Erythroblast (primary cell): ENCODE data around the gene PTPRN2.
"Not testable (repeated sequence)": the region's sequence is repeated elsewhere in the genome, so short reads cannot be mapped to it uniquely, and the experiment has no call there.

Source experiments
- DNase-seq, 2 experiments: peaks; one replicate each; lab custom pipeline; 2025; lab: John Stamatoyannopoulos, UW
- GATA1 ChIP-seq: IDR thresholded peaks from 2 replicates; pipeline ENCODE4 v1.6.1; 2011; ENCODE audit warnings: low read depth, mild to moderate bottlenecking, control low read depth, low read length, moderate library complexity
- POLR2A ChIP-seq: IDR thresholded peaks from 2 replicates; pipeline ENCODE4 v1.6.1; 2011; ENCODE audit warnings: mild to moderate bottlenecking, low read length

The PTPRN2 gene

DNA sequence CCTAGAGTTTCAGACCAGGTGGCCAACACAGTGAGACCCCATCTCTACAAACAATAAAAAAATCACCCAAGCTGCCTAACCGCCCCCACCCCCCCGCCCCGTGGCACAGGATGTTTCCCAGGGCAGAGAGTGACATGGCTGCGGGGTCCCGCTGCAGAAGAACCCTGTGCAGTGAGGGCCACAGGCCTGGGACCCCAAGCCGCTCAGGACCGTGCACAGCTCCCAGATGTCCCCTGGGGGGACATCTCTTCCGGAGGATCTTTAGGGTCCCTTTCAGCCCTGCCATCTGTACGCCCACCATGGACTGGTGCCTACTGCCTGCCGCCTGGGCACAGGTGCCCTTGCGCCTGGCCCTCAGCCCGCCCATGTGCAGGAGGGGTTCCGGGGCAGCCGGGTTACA is 877.2 kb downstream of the PTPRN2 start:
- TF ChIP-seq GATA1: no peak
- TF ChIP-seq POLR2A: no peak
- no peak for DNase-seq

DNA sequence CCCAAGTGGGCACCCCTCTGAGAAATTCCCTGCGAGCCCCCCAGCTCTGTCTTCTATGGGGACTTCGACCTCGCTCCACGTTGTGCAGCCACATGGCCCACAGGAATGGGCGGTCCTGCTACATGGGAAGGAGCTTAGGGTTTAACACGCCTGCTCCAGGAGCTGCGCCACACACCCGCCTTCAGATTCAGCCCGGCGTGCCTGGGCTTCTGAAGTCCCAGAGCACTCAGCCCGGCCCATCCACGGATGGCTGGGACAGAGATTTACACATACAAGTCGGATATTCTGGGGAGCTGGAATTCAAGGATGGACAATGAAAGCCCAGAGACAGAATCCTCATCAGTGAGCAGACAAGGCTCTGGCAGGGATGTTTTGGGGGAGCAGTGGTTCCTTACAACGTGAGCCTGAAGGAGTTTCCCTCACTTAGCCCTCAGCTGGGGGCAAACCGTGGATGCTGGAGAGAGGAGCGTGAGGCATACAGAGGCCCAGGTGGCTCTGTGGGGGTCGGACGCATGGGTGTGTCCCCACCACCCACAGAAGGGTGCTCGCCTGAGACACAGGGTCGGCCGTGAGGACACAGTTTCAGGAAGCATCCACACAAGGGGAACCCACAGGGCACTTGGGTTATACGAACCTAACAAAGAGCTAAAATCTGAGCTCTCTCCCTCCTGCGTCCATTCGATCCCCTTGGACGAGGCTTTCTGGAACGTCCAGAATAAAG is 877.9 kb downstream of the PTPRN2 start:
- no peak for DNase-seq
- no peak for TF ChIP-seq GATA1
- TF ChIP-seq POLR2A: no peak

DNA sequence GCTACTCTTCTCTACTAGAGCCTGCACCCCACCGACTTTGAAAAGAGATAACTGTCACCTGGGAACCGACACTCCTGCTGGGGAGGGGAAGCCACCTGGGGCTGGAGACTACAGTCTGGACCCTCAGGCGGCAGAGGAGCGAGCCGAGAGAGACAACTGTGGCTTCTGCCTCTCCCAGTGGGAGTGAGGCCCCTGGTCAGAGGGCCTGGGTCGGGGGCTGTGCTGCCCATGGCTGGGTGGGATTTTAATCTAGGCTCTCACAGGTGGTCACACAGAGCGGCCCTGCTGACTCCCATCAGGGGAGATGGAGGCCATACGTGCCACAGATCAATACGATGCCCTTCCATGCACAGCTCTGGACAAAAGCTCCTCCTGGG is 878.7 kb downstream of the PTPRN2 start:
- no peak for DNase-seq

DNA sequence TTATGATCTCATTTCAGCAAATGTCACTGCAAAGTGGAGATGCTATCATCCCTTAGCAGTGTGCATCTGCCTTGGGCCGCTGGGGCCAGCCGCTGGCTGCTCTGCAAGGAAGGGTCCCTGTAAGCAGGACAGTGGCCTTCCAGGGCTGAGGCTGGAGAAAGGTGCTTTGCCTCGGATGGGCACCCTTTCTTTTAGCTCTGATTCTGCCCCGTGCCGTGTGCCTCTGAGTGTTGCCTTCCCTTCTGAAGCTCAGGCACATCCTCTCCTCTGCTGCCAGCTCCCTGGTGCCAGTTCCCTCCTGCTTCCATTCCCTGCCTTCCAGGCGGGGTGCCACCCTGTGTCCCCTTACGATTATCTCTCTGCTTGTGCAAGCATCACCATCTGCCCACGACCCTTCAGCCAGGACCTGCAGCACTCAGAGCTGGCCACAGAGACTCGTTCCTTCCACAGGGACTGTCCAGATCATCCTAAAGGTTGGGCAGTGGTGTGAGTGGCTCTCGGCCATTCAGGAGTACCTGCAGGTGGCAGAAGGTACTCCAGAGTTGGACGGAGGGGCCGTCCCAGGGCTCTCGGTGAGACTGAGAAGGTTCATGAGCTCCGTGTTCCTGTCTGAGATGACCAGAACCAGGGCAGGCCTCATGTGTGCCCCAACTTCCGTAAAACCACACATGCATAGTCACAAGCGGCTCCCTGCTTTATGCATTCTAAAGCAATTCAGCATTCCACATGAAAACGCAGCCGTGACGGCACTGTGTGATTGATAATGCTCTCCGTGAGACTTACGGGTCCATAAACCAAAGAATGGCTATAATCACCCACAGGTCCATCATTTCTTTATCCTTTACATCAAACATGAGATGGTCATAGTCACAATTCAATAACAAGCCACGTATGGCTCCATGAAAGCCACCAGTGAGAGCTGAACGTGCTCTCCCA is 879.4 kb downstream of the PTPRN2 start:
- no peak for DNase-seq

More for the DNA sequence above, 878.7 kb downstream of the PTPRN2 start:
- TF ChIP-seq POLR2A (no peak), GATA1 (no peak)

DNA sequence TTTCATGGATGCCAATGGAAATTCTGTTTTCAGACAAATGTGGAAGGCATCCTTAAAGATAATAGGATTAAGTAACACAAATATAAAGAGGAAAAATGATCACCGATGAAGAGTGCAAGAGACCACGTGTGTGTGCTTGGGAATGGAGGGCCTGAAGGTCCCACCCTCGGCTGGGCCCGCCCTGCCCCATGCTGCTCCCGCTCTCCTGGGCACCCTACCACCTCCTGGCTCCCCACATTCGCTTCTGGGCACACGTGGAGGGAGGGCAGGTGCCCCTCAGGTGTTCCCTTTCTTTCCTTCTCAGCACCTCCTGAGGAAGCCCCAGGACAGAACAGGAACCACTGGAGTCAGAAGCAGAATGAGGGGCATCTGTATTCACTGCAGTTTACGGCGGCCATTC is 883.3 kb downstream of the PTPRN2 start:
- no peak for DNase-seq

More for the DNA sequence above, 879.4 kb downstream of the PTPRN2 start:
- TF ChIP-seq POLR2A (no peak), GATA1 (no peak)

DNA sequence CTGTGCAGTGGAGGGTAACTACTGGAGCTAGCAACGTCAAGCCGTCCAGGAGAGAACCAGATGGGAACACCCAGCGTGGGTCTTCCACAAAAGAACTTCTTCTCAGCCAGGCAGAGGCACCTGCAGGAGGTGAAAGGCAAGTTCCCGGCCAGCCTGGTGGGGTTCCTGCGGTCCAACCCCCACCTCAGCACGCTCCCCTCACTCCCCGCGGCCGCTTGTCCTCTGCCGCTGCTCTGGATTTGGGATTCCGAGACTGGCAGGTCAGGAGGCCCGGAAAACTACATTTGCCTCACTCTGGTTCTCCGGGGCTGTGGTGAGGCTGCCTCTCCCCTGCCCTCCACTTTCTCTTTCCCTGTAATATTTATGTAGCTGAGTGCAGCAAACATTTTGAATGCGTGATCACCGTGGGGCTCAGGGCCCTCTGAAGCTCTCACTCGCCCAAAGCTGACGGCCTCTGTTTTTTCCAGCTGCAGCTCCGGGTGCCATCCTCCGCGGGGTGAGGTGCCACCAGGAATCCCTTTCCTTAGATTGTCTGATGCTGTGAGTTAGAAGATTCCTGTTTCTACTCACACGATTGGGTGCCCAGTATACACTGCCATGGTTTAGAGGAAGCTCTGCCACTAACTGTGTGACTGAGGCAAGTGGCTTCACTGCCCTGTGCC is 884.0 kb downstream of the PTPRN2 start:
- DNase-seq: no peak
- TF ChIP-seq POLR2A: no peak
- TF ChIP-seq GATA1: no peak

More for the DNA sequence above, 883.3 kb downstream of the PTPRN2 start:
- no peak for TF ChIP-seq GATA1
- no peak for TF ChIP-seq POLR2A

DNA sequence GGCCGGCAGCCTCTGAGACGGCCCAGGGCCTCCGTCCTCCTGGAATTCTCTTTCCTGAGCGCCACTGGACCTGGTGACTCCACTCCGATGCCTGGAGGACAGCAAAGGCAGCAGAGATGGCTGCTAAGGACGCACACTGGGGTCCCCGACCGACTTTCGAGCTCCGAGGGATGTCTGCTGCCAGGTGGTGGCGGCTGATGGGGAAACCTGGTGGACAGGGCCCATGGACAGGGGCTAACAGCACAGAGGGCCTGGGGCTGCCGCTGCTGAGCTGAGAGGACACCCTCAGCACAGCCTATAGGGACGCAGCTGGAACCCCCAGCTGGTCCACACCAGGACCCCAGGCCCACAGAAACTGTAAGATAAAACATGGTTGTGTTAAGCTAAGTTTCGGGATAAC is 884.5 kb downstream of the PTPRN2 start:
- TF ChIP-seq POLR2A (no peak), GATA1 (no peak)
- DNase-seq: no peak

DNA sequence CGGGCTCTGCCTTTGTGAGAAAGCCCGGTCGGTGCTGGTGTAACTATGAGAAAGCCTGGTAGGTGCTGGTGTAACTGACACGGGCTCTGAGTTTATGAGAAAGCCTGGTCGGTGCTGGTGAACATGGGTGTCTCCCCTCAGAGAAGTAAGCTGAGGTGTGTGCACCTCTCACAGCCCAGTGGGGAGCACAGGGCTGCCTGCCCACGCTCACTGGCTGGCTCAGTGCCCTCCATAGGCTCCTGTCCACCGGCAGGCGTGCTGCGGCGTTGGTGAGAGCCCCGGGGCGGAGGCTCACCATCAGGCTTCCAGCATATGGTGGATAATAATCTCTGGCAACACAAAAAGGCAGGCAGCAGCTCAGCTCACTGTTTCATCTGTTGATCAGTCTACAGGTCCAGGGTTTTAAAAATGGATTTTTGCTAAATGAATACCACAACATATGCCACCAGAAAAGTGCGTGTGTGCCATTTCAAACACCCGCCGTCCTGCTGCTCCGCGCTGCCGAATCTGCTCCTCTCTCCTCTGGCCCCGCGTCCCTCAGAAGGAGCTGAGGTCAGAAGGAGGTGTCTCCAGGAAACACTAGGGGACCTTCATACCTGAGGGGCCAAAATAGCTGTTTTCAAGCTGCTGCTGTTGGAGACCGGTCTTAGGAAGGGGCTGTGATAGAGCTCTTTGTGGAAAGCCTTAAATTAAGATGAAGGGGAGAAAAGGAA is 885.2 kb downstream of the PTPRN2 start:
- TF ChIP-seq GATA1 (no peak), POLR2A (no peak)
- no peak for DNase-seq

DNA sequence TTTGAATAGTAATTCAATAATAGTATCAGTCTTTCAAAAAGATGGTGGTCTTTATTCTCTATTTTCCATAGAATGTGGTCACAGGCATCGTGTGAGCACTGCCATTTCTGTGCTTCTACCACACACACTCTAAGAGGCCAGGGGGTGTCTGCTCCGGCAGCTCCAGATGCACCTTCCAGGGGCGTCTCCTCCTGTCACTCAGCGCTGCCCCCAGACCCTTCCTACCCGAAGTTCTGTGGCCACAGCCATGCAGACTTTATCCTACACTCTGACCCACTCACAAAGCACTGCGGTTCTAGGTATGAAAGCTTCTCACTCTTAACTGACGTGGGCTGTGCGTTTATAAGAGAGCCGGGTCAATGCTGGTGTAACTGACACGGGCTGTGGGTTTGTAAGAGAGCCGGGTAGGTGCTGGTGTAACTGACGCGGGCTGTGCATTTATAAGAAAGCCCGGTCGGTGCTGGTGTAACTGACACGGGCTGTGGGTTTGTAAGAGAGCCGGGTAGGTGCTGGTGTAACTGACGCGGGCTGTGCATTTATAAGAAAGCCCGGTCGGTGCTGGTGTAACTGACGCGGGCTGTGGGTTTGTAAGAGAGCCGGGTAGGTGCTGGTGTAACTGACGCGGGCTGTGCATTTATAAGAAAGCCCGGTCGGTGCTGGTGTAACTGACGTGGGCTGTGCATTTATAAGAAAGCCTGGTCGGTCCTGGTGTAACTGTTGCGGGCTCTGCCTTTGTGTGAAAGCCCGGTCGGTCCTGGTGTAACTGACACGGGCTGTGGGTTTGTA is 886.0 kb downstream of the PTPRN2 start:
- DNase-seq: not testable (repeated sequence)

DNA sequence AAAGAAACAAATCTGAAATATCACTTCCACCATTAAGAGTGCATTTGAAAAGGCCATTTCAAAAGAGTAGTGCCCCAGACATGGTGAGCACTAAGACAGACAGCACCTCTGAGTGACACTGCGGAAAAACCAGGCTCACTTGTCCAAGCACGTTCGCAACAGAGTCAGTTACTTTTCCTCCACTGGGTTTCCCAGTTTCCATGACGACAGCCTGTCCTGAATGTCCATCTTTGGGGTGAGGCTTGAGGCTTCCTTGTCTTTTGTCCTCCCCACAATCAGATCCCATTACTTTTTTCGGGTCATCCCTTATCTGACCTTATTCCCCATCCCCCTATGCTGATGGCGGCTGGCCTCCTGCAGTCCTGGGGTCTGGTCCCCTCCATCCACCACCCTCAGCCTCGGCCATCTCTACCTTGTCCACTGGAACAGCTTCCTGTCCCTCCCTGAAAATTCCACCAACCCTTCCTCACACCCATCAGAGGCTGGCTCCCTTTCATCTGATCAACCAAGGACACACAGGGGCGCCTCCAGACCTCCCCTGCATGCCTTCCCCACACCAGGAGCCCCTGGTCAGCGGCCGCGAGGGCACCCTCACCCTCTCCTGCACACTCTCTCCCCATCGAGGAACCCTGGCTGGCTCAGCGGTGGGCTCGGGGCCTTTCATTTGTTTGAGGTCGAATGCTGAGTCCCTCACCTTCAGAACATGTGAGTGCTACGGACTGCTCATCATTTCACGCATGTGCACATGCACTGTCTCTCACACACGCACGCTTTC is 887.2 kb downstream of the PTPRN2 start:
- no peak for DNase-seq
- TF ChIP-seq GATA1 (no peak), POLR2A (no peak)

DNA sequence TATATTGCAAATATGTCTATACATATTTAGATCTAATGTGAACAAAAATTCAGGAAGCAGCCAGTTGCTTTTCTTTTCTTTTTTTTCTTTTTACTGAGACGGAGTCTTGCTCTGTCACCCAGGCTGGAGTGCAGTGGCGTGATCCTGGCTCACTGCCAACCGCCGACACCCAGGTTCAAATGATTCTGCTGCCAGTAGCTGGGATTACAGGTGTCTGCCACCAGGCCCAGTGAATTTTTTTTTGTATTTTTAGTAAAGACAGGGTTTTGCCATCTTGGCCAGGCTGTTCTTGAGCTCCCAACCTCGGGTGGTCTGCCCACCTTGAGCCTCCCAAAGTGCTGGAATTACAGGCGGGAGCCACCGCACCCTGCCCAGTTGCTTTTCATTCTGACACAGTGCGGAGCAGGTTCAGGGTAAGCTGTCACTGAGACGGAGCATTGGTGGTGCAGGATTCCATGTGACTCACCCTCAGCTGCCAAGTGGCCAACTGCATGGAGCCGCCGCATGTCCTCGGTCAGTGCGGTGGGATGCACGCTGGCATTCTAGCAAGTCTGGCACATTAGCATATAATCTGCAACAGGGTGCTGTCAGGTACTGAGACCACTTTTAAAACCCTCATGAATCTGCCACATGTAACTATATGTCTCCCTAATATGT is 888.1 kb downstream of the PTPRN2 start:
- TF ChIP-seq POLR2A (no peak), GATA1 (no peak)
- no peak for DNase-seq

DNA sequence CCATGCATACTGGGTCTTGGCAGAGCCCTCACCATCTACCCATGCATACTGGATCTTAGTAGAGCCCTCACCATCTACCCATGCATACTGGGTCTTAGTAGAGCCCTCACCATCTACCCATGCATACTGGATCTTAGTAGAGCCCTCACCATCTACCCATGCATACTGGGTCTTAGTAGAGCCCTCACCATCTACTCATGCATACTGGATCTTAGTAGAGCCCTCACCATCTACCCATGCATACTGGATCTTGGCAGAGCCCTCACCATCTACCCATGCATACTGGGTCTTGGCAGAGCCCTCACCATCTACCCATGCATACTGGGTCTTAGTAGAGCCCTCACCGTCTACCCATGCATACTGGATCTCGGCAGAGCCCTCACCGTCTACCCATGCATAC is 890.3 kb downstream of the PTPRN2 start:
- not testable (repeated sequence) for DNase-seq

DNA sequence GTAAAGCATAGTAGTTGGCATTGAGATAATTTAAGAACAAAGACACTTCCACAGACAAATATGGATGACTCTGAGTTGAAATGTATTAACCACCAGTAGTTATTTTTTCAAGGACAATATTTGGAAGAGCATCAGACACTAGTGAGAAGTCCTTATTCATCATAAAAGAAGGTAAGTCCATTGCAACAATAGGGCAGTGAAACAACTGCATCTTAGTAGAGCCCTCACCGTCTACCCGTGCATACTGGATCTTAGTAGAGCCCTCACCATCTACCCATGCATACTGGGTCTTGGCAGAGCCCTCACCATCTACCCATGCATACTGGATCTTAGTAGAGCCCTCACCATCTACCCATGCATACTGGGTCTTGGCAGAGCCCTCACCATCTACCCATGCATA is 892.0 kb downstream of the PTPRN2 start:
- not testable (repeated sequence) for DNase-seq
